Stimulated activated CD4-positive, alpha-beta T cell treated with anti-CD3 and anti-CD28 coated beads, Interleukin-1b, Interleukin-23, amount 100 ng/mL, for 48 hours (primary cell): ENCODE data around the gene ETS1.

Source experiments
- DNase-seq: peaks from one replicate; pipeline ENCODE4 v3.0.0-alpha.2; 2020

ETS1 gene

DNA sequence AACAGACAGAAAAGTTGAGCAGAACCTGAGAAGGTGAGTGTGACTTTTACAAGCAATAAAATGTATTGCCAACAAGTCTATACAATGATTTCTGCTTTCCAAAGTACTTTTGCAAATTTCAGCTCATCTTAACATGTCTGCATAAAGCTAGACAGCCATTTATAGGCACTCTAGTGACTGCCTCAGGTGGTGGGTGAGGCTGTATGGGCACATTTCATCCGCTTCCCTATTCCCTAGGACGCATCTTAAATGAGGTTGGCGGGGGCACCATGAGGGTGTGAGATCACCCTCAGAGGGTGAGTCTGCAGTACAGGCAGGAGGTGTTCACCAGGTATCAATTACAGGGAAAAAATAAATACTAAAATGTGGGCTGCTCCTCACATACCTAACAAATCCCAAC lies 110.1 kb downstream of the ETS1 start:
- no peak for DNase-seq

GRCh38 chr11:128476729-128477128 lies 110.6 kb downstream of the ETS1 start:
- DNase-seq, result peak; percentile 58

DNA sequence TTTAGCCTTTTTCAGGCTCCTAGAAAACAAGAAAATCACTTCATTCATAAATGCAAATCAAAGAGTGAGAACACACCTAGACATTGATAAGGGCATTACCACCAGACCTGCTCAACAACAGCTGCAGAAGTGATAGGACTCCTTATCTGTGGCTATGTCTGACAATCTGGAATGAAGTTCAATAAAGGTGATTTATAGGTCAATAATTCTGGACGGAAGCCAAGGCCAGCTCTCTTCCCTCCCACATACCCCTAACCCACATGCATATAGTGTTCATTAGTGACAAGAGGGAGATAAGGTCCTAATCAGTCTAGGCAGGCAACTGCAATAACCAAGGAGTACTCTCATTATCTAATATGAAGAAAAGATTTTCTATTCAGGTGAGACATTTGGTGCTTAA lies 111.3 kb downstream of the ETS1 start:
- no peak for DNase-seq

DNA sequence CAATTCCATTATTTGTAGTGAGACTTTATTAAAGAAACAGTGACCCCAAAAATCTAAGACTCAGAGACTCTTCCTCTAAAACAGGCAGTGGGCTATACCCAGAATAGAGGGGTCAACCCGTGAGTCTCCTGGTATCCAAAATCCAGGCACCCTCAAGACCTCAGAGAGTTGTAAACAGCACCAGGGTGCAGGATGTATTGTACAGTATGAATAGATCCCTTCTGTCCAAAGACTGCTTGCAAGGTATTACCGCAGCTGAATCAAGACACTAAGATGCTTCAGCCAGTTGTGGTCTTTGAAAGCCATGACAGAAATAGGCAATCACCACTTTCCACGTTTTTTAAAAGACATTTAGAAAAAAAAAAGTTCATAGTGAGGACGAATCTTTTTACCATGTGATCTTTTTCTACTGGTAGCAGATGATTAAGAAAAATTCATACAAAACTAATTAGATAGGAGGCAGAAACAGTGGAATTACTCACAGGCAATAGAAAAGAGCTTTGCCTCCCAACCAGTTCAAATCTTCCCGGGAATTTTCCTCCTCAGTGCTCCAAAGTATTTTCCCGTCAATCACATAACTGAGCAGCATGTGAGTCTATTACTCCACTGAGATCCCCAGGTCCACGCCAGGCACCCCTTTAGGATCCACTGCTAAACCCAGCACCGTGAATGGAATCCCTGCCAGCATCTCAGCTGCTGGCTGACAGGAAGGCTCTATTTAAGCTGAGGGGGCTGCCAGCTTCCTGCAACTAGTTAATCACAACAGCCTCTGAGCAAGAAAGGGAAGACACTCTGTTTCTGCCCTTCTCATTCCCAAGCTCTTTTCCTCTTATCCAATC lies 113.1 kb downstream of the ETS1 start:
- DNase-seq, result no peak

GRCh38 chr11:128473636-128474035 lies 113.7 kb downstream of the ETS1 start:
- DNase-seq, result no peak

GRCh38 chr11:128472128-128473089 lies 114.9 kb downstream of the ETS1 start:
- DNase-seq, result peak; percentile 82

GRCh38 chr11:128471138-128471661 lies 116.2 kb downstream of the ETS1 start:
- peak; percentile 69 for DNase-seq

- DNase-seq, result peak; percentile 60
Observed at GRCh38 chr11:128470081-128470480, 117.3 kb downstream of the ETS1 start.

DNA sequence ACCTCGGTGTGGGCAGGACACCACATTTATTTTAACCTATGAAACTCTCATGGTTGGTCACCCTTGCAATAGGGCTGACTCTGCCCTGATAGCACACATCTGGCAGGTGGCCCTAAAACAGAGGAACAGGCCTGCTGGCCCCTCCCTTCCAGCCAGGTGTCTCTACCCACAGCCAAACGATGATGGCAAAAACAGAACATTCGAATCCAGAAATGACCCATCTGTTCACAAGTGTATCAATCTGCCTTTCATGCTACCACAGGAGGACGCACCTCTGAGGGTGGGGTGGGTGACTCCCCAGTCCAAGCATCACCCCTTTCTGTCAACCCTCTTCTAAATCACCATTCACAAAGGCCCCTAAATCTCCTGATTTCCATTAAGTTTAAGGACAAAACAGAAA lies 118.1 kb downstream of the ETS1 start:
- peak; percentile 54 for DNase-seq

DNA sequence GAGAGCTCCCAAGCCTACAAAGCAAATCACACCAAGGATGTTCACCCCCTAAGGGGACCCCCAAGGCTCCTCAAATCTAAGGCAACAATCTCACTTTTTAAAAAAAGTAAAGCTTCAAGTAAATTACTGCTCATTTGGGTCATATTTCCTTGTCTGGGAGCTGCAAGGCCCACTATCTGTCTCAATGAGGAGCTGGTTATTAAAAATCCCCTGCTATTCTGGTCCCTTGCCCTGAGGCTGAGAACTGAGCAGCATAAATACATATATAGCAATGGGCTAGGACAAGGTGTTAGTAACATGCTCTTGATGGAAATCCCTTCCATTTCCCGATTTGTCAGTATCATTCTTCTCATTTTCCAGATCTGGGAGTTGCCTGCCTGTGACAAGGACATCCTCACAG lies 119.2 kb downstream of the ETS1 start:
- no peak for DNase-seq

GRCh38 chr11:128467610-128468041 lies 119.7 kb downstream of the ETS1 start:
- no peak for DNase-seq

- no peak for DNase-seq
Observed at GRCh38 chr11:128467041-128467440, 120.3 kb downstream of the ETS1 start.

DNA sequence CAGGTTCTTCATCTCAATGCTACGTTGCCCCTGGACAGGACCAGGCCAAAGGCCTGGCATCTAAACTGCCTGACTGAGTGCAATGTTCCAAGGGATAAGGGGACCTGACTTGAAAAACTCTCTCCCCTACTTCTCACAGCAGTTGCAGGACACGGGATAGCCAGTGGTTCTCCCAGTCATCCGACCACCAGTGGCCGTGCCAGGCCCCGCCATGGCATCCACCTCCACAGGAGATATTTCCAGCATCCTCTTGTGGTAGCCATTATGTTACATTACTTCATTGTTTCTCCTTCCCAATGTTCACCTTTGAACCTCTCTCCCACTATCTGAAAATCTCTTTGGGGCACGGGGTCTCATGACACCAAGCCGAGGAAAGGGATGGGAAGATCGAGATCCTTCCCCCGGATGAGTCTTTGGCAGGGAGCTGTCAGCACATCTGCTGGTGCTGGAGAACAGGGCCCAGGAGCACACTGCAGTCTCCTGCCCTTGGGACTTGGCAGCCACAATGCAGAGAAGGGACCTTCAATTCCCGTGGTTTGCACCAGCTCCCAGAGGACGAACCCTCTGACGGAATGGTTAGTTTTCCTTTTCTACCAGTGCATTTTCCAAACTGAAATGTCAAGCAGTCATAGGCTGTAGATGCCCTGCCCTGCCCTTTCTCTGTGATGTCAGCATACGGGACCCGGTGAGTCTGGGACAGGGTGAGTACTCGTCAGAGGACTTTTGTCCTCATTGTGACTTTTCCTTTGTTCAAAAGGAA lies 121.2 kb downstream of the ETS1 start:
- no peak for DNase-seq

DNA sequence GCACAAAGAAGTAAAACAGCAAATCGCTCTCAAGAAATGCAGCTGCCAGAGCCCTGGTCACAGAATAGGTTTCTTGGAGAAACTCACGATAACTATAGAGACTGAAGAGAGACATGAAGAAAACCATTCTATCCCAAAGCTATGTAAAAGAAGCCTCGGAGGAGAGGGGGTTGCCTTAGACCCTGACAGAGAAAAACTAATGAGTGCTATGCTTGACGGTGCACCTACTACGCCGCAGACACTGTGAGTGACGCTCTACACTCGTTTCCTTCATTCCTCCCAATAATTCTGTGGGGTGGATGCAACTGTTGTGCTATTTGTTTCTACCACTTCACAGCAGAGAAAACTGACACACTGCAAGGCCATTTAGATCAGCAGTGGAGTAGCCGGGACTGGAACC lies 121.8 kb downstream of the ETS1 start:
- DNase-seq, result no peak

GRCh38 chr11:128464878-128465450 lies 122.4 kb downstream of the ETS1 start:
- no peak for DNase-seq

- DNase-seq, result no peak
Observed at GRCh38 chr11:128463979-128464378, 123.4 kb downstream of the ETS1 start.

DNA sequence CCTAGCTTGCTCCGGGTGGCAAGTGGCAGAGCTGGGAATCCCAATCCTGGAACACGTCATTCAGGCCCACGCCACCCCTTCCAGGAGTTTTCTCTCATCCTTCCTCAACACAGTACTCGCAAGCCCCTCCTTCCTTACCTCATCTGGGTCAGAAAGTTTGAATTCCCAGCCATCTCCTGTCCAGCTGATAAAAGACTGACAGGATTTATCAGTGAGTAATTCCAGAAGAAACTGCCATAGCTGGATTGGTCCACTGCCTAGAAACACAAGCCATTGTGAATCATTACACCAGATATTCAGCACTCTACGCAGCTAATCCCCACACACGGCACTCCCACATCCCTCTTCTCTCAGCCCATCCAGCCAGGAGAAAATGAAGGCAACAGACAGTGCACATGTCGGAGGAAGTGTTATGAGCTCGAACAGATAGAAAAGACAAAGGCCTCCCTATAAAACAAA lies 124.0 kb downstream of the ETS1 start:
- no peak for DNase-seq

DNA sequence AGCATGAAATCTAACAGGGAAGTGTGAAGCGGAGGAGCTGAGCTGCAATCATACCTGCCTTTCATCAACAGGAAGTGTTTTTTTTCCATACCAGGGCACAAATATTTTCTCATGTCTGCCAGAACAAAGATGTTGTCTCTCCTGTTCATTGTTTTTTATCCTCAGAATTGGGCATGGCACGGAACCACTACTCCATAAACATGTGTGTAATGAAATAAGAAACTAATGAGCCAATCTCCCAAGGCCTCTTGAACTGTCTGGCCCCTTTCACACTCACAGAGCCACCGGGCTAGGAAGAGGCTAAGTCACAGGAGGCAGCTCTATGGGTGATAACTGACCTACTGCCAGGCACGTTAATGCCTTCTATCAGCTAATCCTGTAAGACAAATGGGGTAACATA lies 124.4 kb downstream of the ETS1 start:
- no peak for DNase-seq

GRCh38 chr11:128462189-128462588 lies 125.2 kb downstream of the ETS1 start:
- no peak for DNase-seq

DNA sequence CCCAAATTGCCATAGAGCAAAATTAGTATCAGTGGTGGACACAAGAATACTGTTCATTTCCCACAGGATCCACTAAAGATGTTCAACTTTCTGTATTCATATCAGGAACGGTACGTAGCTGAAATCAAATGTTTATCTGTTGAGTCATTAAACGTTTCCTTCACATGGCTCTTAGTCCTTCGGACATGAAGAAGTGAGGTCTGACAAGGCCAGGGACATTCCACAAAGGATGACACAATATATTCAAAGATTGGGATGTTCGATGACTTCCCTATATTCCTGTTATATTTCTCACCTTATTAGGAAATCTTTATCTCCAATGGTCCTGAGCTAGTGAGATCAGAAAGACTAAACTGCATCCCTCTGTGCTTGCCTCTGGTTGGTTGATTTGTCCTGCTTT lies 129.0 kb downstream of the ETS1 start:
- DNase-seq, result no peak

- DNase-seq, result no peak
Observed at GRCh38 chr11:128457874-128458273, 129.5 kb downstream of the ETS1 start.

DNA sequence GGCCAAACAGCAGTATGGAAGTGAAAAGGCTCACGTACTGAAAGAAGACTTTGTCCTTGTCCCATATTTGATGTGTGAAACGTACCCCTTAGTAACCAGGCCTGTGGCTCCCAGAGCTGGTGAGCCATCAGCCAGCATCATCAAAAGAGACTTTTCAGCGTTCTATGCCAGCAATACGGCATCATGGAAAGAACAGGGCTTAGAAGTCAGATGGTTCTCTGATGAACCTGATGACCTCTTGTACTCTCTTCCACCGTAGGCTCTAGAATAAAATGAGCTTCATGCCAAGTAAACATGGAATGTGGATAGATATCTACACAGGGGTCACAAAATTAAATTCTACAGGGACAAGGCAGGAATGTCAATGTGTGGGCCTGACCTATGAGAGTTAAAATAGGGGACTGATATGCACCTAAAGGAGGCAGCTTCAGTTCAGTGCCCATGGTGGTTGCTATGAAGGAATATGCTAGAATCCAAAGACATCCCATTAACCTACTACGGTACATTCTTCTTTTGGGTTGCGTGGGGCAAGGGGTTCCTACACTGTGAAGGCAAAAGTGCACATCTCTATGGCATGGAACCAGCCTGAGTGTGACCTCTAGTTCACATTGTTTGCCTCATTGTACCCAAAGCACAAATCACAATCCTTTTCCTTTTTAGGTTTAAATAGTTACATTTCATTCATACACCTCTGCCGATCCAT lies 130.6 kb downstream of the ETS1 start:
- no peak for DNase-seq
